ENCODE measurements around the gene APBB1. TPM values are rescaled to one million over a fixed set of nuclear protein-coding genes. Genes with fewer than 3 reads are reported as not detected.

The APBB1 gene
- total and polyA plus RNA-seq, 9 of the 15 experiments (the other 6 are each of a cell fraction or from before 2014, with no cell fraction given): 0.04 to 0.73 (median 0.40) TPM

DNA sequence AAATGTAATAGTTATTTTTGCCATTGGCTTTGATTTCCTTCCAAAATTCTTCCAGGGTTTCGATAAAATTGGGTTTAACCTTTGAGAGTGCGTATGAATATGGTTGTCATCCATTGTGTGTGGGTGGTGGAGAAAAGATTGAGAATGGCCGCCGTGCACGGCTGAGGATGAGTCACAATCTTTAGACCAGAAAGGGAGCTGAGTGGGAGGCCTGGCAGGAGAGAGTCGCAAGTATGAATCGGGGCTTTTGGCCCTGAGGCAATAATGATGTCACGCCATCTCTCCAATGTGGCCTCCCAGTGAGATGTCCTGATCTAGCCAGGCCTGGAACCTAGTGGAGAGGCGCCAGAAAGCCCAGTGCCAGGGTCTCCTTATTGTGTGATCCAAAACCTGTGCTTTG is 61.7 kb downstream of the APBB1 start (continued):
- no peak for TF ChIP-seq ASH1L (IDR thresholded peaks at IDR 0.05; ENCODE audit: borderline replicate concordance, low read depth, partially characterized antibody)
- no peak for TF ChIP-seq DDX20 (tag; IDR thresholded peaks at IDR 0.05; ENCODE audit: low read depth)
- TF ChIP-seq ZNF197 (CRISPR knock-in tag; IDR thresholded peaks at IDR 0.05; ENCODE audit: low read depth): no peak
- TF ChIP-seq BRCA1 (IDR thresholded peaks at IDR 0.05): no peak
- no peak for TF ChIP-seq BRCA1 (CRISPR knock-in tag; IDR thresholded peaks at IDR 0.05)
- TF ChIP-seq ZNF224 (CRISPR knock-in tag; IDR thresholded peaks at IDR 0.05): no peak
- no peak for TF ChIP-seq RFX7 (CRISPR knock-in tag; IDR thresholded peaks at IDR 0.05)
- no peak for TF ChIP-seq ZFP30 (CRISPR knock-in tag; IDR thresholded peaks at IDR 0.05; ENCODE audit: borderline replicate concordance)
- TF ChIP-seq, protein P1, sequence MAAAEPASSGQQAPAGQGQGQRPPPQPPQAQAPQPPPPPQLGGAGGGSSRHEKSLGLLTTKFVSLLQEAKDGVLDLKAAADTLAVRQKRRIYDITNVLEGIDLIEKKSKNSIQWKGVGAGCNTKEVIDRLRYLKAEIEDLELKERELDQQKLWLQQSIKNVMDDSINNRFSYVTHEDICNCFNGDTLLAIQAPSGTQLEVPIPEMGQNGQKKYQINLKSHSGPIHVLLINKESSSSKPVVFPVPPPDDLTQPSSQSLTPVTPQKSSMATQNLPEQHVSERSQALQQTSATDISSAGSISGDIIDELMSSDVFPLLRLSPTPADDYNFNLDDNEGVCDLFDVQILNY (CRISPR knock-in tag; IDR thresholded peaks at IDR 0.05): no peak
- TF ChIP-seq ZNF23 (CRISPR knock-in tag; IDR thresholded peaks at IDR 0.05): no peak
- TF ChIP-seq MED1 (CRISPR knock-in tag; IDR thresholded peaks at IDR 0.05; ENCODE audit: borderline replicate concordance): no peak
- TF ChIP-seq NUFIP1 (IDR thresholded peaks at IDR 0.05; ENCODE audit: partially characterized antibody): no peak
- TF ChIP-seq, protein P2, sequence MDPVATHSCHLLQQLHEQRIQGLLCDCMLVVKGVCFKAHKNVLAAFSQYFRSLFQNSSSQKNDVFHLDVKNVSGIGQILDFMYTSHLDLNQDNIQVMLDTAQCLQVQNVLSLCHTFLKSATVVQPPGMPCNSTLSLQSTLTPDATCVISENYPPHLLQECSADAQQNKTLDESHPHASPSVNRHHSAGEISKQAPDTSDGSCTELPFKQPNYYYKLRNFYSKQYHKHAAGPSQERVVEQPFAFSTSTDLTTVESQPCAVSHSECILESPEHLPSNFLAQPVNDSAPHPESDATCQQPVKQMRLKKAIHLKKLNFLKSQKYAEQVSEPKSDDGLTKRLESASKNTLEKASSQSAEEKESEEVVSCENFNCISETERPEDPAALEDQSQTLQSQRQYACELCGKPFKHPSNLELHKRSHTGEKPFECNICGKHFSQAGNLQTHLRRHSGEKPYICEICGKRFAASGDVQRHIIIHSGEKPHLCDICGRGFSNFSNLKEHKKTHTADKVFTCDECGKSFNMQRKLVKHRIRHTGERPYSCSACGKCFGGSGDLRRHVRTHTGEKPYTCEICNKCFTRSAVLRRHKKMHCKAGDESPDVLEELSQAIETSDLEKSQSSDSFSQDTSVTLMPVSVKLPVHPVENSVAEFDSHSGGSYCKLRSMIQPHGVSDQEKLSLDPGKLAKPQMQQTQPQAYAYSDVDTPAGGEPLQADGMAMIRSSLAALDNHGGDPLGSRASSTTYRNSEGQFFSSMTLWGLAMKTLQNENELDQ (CRISPR knock-in tag; IDR thresholded peaks at IDR 0.05; ENCODE audit: borderline replicate concordance): no peak
- no peak for TF ChIP-seq ZBTB17 (CRISPR knock-in tag; IDR thresholded peaks at IDR 0.05)
- no peak for TF ChIP-seq CTBP1 (IDR thresholded peaks at IDR 0.05; ENCODE audit: borderline replicate concordance)
- no peak for TF ChIP-seq SNRNP70 (optimal IDR thresholded peaks at IDR 0.05; ENCODE audit: low read depth, low read length)

Data from K562 (cell line).